NCI-H1092 (cell line): ENCODE data around the gene IGSF8.

Source experiments
- DNase-seq: peaks from one replicate; lab custom pipeline; 2025; lab: John Stamatoyannopoulos, UW

Gene IGSF8

GRCh38 chr1:160104486-160104885 is 6.1 kb upstream of the IGSF8 start:
- DNase-seq: no peak

GRCh38 chr1:160103658-160104408 is 5.4 kb upstream of the IGSF8 start:
- DNase-seq: no peak

- no peak for DNase-seq
These were observed 3.5 kb upstream of the IGSF8 start for GRCh38 chr1:160101717-160102522.

GRCh38 chr1:160101037-160101716 is 2.8 kb upstream of the IGSF8 start:
- peak; percentile 40 for DNase-seq

GRCh38 chr1:160099716-160100375 is 1.4 kb upstream of the IGSF8 start:
- no peak for DNase-seq

- DNase-seq: peak; percentile 90
These were observed 588 bp upstream of the IGSF8 start for GRCh38 chr1:160098852-160099561.

- no peak for DNase-seq
These were observed 1.1 kb downstream of the IGSF8 start for GRCh38 chr1:160097151-160097910.

GRCh38 chr1:160096274-160097116 is 1.9 kb downstream of the IGSF8 start:
- no peak for DNase-seq

GRCh38 chr1:160095382-160096105 is 2.9 kb downstream of the IGSF8 start:
- DNase-seq: no peak

- DNase-seq: no peak
These were observed 3.6 kb downstream of the IGSF8 start for GRCh38 chr1:160094806-160095205.

- no peak for DNase-seq
These were observed 4.2 kb downstream of the IGSF8 start for GRCh38 chr1:160094291-160094625.

- no peak for DNase-seq
These were observed 4.7 kb downstream of the IGSF8 start for GRCh38 chr1:160093624-160094290.

- no peak for DNase-seq
These were observed 5.4 kb downstream of the IGSF8 start for GRCh38 chr1:160093069-160093395.

- no peak for DNase-seq
These were observed 5.9 kb downstream of the IGSF8 start for GRCh38 chr1:160092366-160093068.

- DNase-seq: no peak
These were observed 6.7 kb downstream of the IGSF8 start for GRCh38 chr1:160091666-160092223.

GRCh38 chr1:160090760-160091159 is 7.7 kb downstream of the IGSF8 start:
- DNase-seq: no peak

- DNase-seq: no peak
These were observed 8.5 kb downstream of the IGSF8 start for GRCh38 chr1:160089883-160090282.

- no peak for DNase-seq
These were observed 11.2 kb downstream of the IGSF8 start for GRCh38 chr1:160087118-160087662.
